T-cell (primary cell): Measurements from ENCODE around the gene IL36A. TPM values are rescaled to one million over a fixed set of nuclear protein-coding genes. Genes with fewer than 3 reads are reported as not detected.

Experiments used
- ATAC-seq, 4 experiments: fragments of 200-7000 bp in 3 of 4; fragments of 150-1000 bp in 1 of 4; cut with Tn5 transposase; replicated peaks in 1 of 4; 1 replicate in 3 of 4; 2 replicates in 1 of 4; pipeline ENCODE4 v1.10.0; 2021; ENCODE audit warnings: moderate library complexity in 3 of 4, mild to moderate bottlenecking in 2 of 4, moderate number of reproducible peaks in 1 of 4
- CTCF ChIA-PET, 2 donors: fragments of 300-600 bp; sonication (Branson Sonifier 250); formaldehyde crosslinking; loops; one replicate each; lab custom pipeline; 2022; ENCODE audit warnings: antibody characterized with exemption in 2 of 2; lab: Charles Lee
- POLR2A ChIA-PET, 2 donors: fragments of 300-600 bp; sonication (Branson Sonifier 250); formaldehyde crosslinking; loops; one replicate each; lab custom pipeline; 2022; ENCODE audit warnings: antibody characterized with exemption in 2 of 2; lab: Charles Lee
- DNase-seq, 35 experiments: peaks; one replicate each; pipeline versions ENCODE4 v3.0.0 to v3.0.0-alpha.2; 2013 to 2023
- H3K27ac ChIP-seq: one replicate; pipeline ENCODE4 v1.5.1; 2013; ENCODE audit warnings: low read length
- H3K27me3 ChIP-seq, 2 experiments: replicated peaks in 1 of 2; 1 replicate in 1 of 2; 2 replicates in 1 of 2; pipeline versions ENCODE4 v1.6.1 to v1.7.0; 2013; ENCODE audit warnings: low read length in 1 of 2, mixed read lengths in 1 of 2; ENCODE audit not compliant: control insufficient read depth in 2 of 2, insufficient read depth in 2 of 2; ENCODE audit errors: extremely low read depth in 1 of 2
- H3K36me3 ChIP-seq, 2 donors: 1 replicate in 1 of 2; 2 replicates in 1 of 2; pipeline versions ENCODE4 v1.6.1 to v1.7.0; 2013; ENCODE audit warnings: low read length in 1 of 2; ENCODE audit not compliant: control insufficient read depth in 2 of 2, insufficient read depth in 1 of 2; ENCODE audit errors: extremely low read depth in 1 of 2
- H3K4me1 ChIP-seq, 2 experiments: 1 replicate in 1 of 2; 2 replicates in 1 of 2; pipeline versions ENCODE4 v1.6.1 to v1.7.0; 2013; ENCODE audit warnings: low read length in 2 of 2, mixed read lengths in 1 of 2; ENCODE audit not compliant: insufficient read depth in 2 of 2, control insufficient read depth in 1 of 2; ENCODE audit errors: extremely low read depth in 1 of 2
- H3K4me3 ChIP-seq, 2 donors: 1 replicate in 1 of 2; 2 replicates in 1 of 2; pipeline versions ENCODE4 v1.5.1 to v1.7.0; 2013; ENCODE audit warnings: mild to moderate bottlenecking in 2 of 2, low read length in 1 of 2, moderate library complexity in 1 of 2; ENCODE audit not compliant: control insufficient read depth in 1 of 2; ENCODE audit errors: extremely low read depth in 1 of 2
- H3K9me3 ChIP-seq: 2 replicates; pipeline ENCODE4 v1.7.0; 2013
- H3K27ac Mint-ChIP-seq, 2 donors: one replicate each; pipeline ENCODE4 v1.8.0; 2020 to 2021; ENCODE audit warnings: mild to moderate bottlenecking in 2 of 2, mixed read lengths in 2 of 2
- H3K27me3 Mint-ChIP-seq, 2 donors: one replicate each; pipeline ENCODE4 v1.8.0; 2021 to 2022; ENCODE audit warnings: mixed read lengths in 2 of 2
- H3K36me3 Mint-ChIP-seq: one replicate; pipeline ENCODE4 v1.8.0; 2021; ENCODE audit warnings: mixed read lengths
- H3K4me1 Mint-ChIP-seq, 3 donors: one replicate each; pipeline ENCODE4 v1.8.0; 2020 to 2022; ENCODE audit warnings: mixed read lengths in 3 of 3, mild to moderate bottlenecking in 1 of 3
- H3K4me3 Mint-ChIP-seq, 3 donors: one replicate each; pipeline ENCODE4 v1.8.0; 2020 to 2022; ENCODE audit warnings: mild to moderate bottlenecking in 3 of 3, mixed read lengths in 3 of 3, moderate library complexity in 3 of 3
- H3K9me3 Mint-ChIP-seq, 3 donors: one replicate each; pipeline ENCODE4 v1.8.0; 2020 to 2022; ENCODE audit warnings: mixed read lengths in 3 of 3
- WGBS: methylation state at CpG from one replicate; pipeline ENCODE4 v1.1.5; 2013; ENCODE audit warnings: missing lambda C conversion rate; ENCODE audit not compliant: insufficient coverage; 5-methylcytosine and 5-hydroxymethylcytosine counted together
- total RNA-seq, 35 experiments: library from RNA in 6 of 35; stranded (reverse) in 6 of 35; fragments of 120-200 nt in 1 of 35; gene quantifications; one replicate each; pipeline versions ENCODE4 v1.2.1 to v1.2.4 and lab custom pipeline; 2013 to 2026

The IL36A gene
- total RNA-seq, 5 donors from 2014 or later (not counting 1 experiment from before 2014, with no cell fraction given), result 0.32 to 0.60 (median 0.58) TPM; not detected in 1

DNA sequence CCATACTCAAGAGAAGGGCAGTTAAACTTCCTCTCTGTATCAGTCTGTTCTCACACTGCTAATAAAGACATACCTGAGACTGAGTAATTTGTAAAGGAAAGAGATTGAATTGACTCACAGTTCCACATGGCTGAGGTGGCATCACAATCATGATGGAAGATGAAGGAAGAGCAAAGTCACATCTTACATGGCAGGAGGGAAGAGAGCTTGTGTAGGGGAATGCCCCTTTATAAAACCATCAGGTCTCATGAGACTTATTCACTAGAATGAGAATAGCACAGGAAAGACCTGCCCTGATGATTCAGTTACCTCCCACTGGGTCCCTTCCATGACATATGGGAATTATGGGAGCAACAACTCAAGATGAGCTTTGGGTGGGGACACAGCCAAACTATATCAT, 48.8 kb downstream of the IL36A start:
- no peak for DNase-seq
- ChIA-PET CTCF (no interaction called here), POLR2A (no interaction called here)
- Histone ChIP-seq H3K36me3 (no peaks in the 10 kb centered on the region), H3K27me3 (peaks cover 0 to 15% of the 10 kb centered on the region in 2 experiments), H3K4me1 (no peaks in the 10 kb centered on the region), H3K9me3 (no peaks in the 10 kb centered on the region), H3K27ac (no peak overlapping the region), H3K4me3 (no peak overlapping the region)
- no peak for ATAC-seq
- Mint-ChIP-seq H3K36me3 (peaks cover 3% of the 10 kb centered on the region), H3K27me3 (peaks cover 0 to 5% of the 10 kb centered on the region in 2 donors), H3K9me3 (peaks cover 9 to 27% (median 14%) of the 10 kb centered on the region in 3 donors), H3K27ac (no peak overlapping the region), H3K4me1 (no peaks in the 10 kb centered on the region), H3K4me3 (no peak overlapping the region)

DNA sequence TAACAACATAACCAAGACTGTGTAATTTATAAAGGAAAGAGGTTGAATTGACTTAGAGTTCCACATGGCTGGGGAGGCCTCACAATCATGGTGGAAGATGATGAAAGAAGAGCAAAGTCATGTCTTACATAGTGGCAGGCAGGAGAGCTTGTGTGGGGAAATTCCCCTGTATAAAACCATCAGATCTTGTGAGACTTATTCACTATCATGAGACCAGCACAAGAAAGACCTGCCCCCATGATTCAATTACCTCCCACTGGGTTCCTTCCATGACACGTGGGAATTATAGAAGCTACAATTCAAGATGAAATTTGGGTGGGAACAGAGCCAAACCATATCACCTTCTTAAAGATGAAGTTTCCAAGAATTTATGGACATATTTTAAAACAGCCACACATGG, 51.3 kb downstream of the IL36A start:
- no peak overlapping the region for H3K4me3 ChIP-seq
- WGBS, result no CpG with 5 or more reads among the region's 1 CpG
- no peaks in the 10 kb centered on the region for H3K4me1 ChIP-seq
- no peaks in the 10 kb centered on the region for H3K36me3 ChIP-seq
- peaks cover 0 to 5% of the 10 kb centered on the region in 2 donors for H3K27me3 Mint-ChIP-seq
- H3K9me3 ChIP-seq, result no peaks in the 10 kb centered on the region
- H3K27ac ChIP-seq, result no peak overlapping the region
- ATAC-seq (no peak), DNase-seq (no peak)
- POLR2A ChIA-PET, result no interaction called here
- peaks cover 3% of the 10 kb centered on the region for H3K36me3 Mint-ChIP-seq
- H3K4me1 Mint-ChIP-seq, result no peaks in the 10 kb centered on the region
- no peak overlapping the region for H3K4me3 Mint-ChIP-seq
- CTCF ChIA-PET, result no interaction called here
- peaks cover 0 to 18% of the 10 kb centered on the region in 2 experiments for H3K27me3 ChIP-seq
- H3K9me3 Mint-ChIP-seq, result peaks cover 9 to 27% (median 14%) of the 10 kb centered on the region in 3 donors
- H3K27ac Mint-ChIP-seq, result no peak overlapping the region

DNA sequence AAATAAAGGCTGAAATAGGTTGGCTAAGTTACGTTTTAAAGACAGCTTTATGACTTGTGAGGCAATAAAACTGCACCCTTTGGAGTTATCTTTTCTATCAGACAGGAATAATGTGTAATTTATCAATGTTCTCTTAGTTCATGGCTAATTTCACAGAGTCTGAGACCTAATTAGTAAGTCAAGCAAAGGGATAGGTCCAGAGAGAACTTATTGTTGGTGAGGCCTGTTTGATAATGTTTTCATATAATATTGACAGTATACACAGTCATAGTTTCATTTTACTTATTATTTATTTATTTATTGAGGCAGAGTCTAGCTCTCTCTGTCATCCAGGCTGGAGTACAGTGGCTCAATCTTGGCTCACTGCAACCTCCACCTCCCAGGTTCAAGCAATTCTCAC, 51.9 kb downstream of the IL36A start:
- ATAC-seq (no peak), DNase-seq (no peak)
- Mint-ChIP-seq H3K27me3 (peaks cover 0 to 6% of the 10 kb centered on the region in 2 donors), H3K36me3 (peaks cover 3% of the 10 kb centered on the region), H3K9me3 (peaks cover 9 to 27% (median 14%) of the 10 kb centered on the region in 3 donors), H3K4me1 (no peaks in the 10 kb centered on the region), H3K4me3 (no peak overlapping the region), H3K27ac (no peak overlapping the region)
- no peak overlapping the region for H3K4me3 ChIP-seq
- CTCF ChIA-PET, result no interaction called here
- no peak overlapping the region for H3K27ac ChIP-seq
- H3K4me1 ChIP-seq, result no peaks in the 10 kb centered on the region
- WGBS, result no CpG with 5 or more reads among the region's 1 CpG
- POLR2A ChIA-PET, result interaction anchor here in 1 of 2 donors (0.6 kb wide), 1 partner anchor 73 kb away, joined by 3 read pairs; no protein-coding TSS in a partner anchor
- H3K9me3 ChIP-seq, result no peaks in the 10 kb centered on the region
- peaks cover 0 to 20% of the 10 kb centered on the region in 2 experiments for H3K27me3 ChIP-seq
- no peaks in the 10 kb centered on the region for H3K36me3 ChIP-seq

Other genes starting within 250 kb of the IL36A start
- 1 to 10 TPM in 1 of 5 donors, under 1 TPM in 4; 0.22 to 1.5 (median 0.33) TPM for gene CKAP2L, start 240.8 kb upstream of the IL36A start, total RNA-seq
- under 1 TPM in 1 of 5 donors, not detected in 4; 0.12 TPM for gene IL1A, start 221.0 kb upstream of the IL36A start, total RNA-seq
- 1 to 10 TPM in 2 of 5 donors, under 1 TPM in 2, not detected in 1; 0.76 to 4.4 (median 0.97) TPM for gene IL1B, start 168.7 kb upstream of the IL36A start, total RNA-seq
- gene IL37, start 94.3 kb upstream of the IL36A start, total RNA-seq, result not detected
- gene IL36G, start 27.5 kb upstream of the IL36A start, total RNA-seq, result not detected
- not detected for gene IL36B, start 47.4 kb downstream of the IL36A start, total RNA-seq
- not detected for gene IL36RN, start 53.7 kb downstream of the IL36A start, total RNA-seq
- not detected for gene IL1F10, start 62.5 kb downstream of the IL36A start, total RNA-seq
- gene IL1RN, start 122.1 kb downstream of the IL36A start, total RNA-seq, result not detected
- gene PSD4, start 168.5 kb downstream of the IL36A start, total RNA-seq, result 100 to 1,000 TPM; 145 to 217 (median 150) TPM